GM18858 (cell line): ENCODE measurements around the gene SORCS3.

Experiments
- ATAC-seq: cut with Tn5 transposase; IDR thresholded peaks from one replicate; pipeline ENCODE4 v1.9.1; 2021; ENCODE audit not compliant: unreplicated experiment

Gene SORCS3

GRCh38 chr10:105161767-105162166 lies 520.7 kb downstream of the SORCS3 start:
- no peak for ATAC-seq

DNA sequence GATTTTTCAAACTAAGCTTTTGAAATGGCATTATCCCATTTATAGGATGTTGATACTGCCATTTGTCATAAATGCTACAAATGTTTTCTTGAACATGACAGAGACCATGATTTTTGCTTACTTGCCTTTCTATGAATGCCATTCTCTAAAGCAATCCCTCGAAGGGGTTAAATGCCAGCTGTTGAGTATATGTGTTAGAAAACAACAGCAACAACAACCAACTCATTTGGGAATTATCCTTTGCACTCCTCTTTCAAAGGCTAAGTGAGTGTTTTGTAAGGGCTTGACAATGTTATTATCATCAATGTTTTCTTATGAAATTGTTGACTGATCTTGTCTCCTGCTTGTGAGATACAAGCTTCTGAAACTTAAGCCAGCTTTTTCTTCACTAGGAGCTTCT lies 529.4 kb downstream of the SORCS3 start:
- no peak for ATAC-seq

GRCh38 chr10:105171945-105172344 lies 530.9 kb downstream of the SORCS3 start:
- ATAC-seq = no peak

DNA sequence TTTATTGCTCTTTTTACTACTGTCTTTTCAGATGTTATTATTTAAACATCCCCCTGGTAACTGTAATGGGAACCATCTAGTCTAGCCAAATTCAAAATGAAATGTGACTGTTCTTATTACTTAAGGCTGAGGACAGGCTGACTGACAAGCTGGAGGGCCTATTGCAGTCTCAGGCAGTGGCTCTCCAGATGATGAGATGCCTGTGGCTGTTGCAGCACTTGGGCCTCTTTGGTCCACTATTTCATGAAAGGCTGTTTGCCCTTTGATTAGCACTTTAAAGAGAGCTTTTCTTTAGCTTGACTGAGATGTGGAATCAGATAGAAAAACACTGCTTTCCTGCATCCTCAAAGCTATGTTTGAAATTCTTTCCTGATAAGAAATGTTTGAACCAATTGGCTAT lies 540.5 kb downstream of the SORCS3 start:
- no peak for ATAC-seq

DNA sequence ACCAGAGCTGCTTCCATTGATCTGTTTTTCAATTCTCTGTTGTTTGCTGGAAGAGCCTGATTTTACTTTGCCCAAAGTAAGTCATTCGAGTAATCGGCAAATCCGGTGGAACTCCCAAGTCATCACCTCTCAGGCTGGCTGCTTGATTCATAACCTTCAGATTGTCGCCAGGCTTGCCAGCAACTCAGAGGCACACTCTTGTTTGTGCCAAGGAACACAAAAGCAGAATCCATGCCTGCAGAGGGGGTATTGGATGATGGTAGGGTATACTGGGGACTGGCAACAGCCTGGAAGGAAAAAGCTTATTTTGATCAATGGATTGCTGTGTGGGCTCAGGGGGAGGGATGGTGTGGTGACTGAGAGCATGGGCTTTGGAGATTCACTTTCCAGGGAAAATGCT lies 542.4 kb downstream of the SORCS3 start:
- ATAC-seq = no peak

GRCh38 chr10:105185161-105185560 lies 544.1 kb downstream of the SORCS3 start:
- ATAC-seq = no peak

GRCh38 chr10:105187243-105187642 lies 546.2 kb downstream of the SORCS3 start:
- ATAC-seq = no peak

GRCh38 chr10:105188737-105189462 lies 547.8 kb downstream of the SORCS3 start:
- no peak for ATAC-seq

GRCh38 chr10:105189463-105189800 lies 548.3 kb downstream of the SORCS3 start:
- ATAC-seq = no peak

DNA sequence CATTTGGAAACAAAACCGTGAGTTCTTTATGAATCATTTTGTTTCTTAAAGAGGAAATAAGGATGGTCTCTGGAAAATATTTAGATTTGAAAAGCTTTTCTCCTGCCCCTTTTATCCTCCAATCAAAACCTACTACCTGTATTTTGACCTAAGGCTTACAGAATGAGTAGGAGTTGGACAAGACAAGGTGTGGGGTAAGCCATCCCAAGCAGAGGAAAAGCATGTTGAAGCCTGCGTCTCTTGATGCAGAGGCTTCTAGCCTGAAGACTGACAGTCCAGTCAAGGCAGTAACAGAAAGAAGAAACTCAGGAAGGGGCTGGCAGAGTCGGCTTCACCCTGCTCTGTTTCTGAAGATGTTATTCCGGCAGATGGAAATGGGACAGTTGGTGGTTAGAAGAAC lies 551.1 kb downstream of the SORCS3 start:
- no peak for ATAC-seq

- ATAC-seq = no peak
Observed at GRCh38 chr10:105192861-105193260, 551.8 kb downstream of the SORCS3 start.

DNA sequence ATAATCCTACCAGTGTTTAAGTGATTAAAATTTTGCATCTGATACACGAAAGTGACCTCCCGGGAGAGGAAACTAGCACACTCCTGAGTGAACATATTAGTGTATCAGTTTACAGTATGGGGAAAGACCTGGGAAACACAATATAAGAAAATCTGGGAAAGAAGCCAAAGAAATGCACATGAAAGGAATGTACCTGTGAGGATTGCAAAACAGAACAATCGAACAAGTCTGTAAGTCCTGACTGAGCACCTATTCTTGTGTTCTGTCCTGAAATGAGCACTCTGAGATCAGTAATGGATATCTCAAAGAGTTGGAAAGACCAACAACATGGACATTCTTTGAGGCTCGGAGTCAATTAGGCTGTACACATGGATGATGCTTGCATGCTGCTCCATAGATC lies 554.7 kb downstream of the SORCS3 start:
- ATAC-seq = no peak

- ATAC-seq = no peak
Observed at GRCh38 chr10:105197598-105198364, 556.7 kb downstream of the SORCS3 start.

DNA sequence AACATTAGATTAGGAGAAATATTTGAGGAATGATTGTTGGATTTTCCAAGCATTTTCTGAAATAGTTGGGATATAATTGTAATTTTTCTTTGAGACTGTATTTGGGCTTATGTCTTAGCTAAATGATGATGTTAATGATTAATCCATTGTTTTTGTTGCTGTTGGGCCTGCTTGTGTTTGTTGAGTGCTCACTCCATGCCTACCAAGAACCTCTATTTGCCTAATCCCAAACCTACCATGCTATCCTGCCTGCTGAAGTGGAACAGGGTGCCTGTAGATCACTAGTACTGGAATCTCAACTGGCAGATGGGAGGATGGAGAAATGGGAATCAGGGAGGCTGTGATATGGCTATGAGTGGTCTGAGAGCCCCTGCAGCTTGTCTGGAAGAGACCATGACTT lies 565.5 kb downstream of the SORCS3 start:
- no peak for ATAC-seq

- no peak for ATAC-seq
Observed at GRCh38 chr10:105207476-105207995, 566.4 kb downstream of the SORCS3 start.

DNA sequence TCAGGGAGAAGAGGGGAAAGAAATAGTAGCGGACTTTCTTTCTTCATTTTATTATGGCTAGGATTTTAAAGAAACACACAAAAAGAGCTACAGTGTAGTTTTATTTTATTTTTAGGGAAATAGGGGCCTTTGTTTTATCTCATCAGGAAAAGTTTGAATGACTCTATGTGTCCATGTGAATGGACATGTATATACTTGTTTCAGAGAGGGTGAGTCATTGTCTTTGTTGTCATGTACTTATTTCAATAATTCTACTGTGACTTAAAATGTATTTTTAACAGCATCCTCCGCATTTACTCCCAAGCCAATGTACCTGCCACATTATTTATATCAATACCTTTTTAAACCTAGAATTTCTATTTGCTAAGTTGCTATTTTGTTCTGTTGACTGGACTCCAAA lies 569.5 kb downstream of the SORCS3 start:
- ATAC-seq = no peak

- ATAC-seq = no peak
Observed at GRCh38 chr10:105237685-105238084, 596.6 kb downstream of the SORCS3 start.

GRCh38 chr10:105239311-105240219 lies 598.5 kb downstream of the SORCS3 start:
- no peak for ATAC-seq

DNA sequence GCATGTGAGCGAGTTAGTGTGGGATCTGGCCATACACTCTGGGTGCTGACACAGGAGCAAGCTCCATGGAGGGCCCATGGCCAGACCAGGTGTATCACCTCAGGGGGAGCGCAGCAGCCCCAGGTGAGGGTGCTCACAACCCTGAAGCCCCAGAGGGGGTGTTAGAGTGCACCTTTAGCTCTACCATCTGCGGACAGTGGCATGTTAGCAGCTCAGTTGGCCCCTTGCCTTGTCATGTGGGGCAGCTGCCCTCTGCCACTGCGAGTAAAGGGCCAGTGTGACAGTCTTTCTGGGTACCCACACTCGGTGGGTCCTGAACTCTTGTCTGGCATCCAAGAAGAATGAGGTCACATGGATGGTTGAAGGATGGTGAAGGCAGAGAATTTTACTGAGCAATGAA lies 600.2 kb downstream of the SORCS3 start:
- ATAC-seq = no peak

DNA sequence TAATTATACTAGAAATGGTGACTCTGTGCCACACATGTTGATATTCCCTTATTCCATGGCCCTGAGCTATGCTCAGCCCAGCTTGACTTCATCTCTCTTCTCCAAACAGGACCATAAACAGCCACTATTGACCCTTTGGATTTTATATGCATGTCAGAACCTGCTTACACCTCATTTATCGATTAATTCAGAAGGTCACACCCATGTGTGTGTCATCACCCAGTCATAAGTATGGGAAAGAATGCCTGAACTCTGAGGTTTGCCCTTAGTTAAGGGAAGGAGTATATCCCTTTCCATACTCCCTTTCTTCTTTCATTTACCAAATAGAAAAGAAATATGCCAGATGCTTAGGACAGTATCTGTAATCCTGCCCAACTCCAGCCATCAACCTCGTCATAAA lies 602.3 kb downstream of the SORCS3 start:
- ATAC-seq = no peak

GRCh38 chr10:105243825-105244224 lies 602.7 kb downstream of the SORCS3 start:
- no peak for ATAC-seq
